B cell (primary cell): ENCODE measurements around the gene CDKN1A.

Experiments used
- EZH2 ChIP-seq: IDR thresholded peaks from 2 replicates; pipeline ENCODE4 v1.6.1; 2012; ENCODE audit warnings: borderline replicate concordance, low read depth, mild to moderate bottlenecking, moderate library complexity, low read length; ENCODE audit not compliant: insufficient read depth, poor library complexity, severe bottlenecking
- TF ChIP-seq, protein P1 (sequence below): fragments of 200-600 bp; IDR thresholded peaks from one replicate; pipeline ENCODE4 v1.8.0; 2022; ENCODE audit warnings: antibody characterized with exemption, mild to moderate bottlenecking

DNA sequence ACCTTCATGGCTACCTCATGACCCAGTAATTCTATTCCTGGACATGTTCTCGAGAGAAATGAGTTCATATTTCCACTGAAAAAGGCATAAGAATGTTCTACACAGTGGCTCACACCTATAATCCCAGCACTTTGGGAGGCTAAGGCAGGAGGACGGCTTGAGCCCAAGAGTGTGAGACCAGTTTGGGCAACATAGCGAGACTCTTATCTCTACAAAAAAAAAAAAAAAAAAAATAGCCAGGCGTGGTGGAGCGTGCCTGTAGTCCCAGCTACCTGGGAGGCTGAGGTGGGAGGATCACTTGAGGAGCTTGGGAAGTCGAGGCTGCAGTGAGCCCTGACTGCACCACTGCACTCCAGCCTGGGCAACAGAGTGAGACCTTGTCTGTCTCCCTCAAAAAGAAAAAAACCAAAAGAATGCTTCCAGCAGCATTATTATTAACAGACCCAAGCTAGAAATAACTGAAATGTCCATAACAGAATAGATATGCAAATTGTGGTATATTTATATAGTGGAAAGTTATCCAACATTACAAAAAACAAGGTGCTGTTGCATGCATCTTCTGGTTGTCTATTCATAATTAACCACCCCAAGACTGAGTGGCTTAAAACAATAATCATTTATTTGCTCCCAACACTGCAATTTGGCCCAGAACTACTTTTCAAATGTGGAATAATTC is 9.7 kb downstream of the CDKN1A start:
- TF ChIP-seq, protein P1, sequence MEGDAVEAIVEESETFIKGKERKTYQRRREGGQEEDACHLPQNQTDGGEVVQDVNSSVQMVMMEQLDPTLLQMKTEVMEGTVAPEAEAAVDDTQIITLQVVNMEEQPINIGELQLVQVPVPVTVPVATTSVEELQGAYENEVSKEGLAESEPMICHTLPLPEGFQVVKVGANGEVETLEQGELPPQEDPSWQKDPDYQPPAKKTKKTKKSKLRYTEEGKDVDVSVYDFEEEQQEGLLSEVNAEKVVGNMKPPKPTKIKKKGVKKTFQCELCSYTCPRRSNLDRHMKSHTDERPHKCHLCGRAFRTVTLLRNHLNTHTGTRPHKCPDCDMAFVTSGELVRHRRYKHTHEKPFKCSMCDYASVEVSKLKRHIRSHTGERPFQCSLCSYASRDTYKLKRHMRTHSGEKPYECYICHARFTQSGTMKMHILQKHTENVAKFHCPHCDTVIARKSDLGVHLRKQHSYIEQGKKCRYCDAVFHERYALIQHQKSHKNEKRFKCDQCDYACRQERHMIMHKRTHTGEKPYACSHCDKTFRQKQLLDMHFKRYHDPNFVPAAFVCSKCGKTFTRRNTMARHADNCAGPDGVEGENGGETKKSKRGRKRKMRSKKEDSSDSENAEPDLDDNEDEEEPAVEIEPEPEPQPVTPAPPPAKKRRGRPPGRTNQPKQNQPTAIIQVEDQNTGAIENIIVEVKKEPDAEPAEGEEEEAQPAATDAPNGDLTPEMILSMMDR: no peak
- TF ChIP-seq EZH2: no peak
